Ovary (tissue), 3 donors: ENCODE measurements around the gene ZNF337.

Experiments used
- EP300 ChIP-seq: sonication (generic); formaldehyde crosslinking; IDR thresholded peaks from one replicate; pipeline ENCODE4 v1.6.1; 2017; ENCODE audit warnings: antibody characterized with exemption
- POLR2A ChIP-seq: fragments of 450-650 bp; IDR thresholded peaks from one replicate; pipeline ENCODE4 v1.6.1; 2017; ENCODE audit warnings: antibody characterized with exemption, mild to moderate bottlenecking, moderate library complexity
- TF ChIP-seq, protein P1 (sequence below), 3 donors: fragments of 450-650 bp in 2 of 3; fragments of 200-600 bp in 1 of 3; IDR thresholded peaks; one replicate each; pipeline versions ENCODE4 v1.5.1 to v1.8.0; 2016 to 2022; ENCODE audit warnings: antibody characterized with exemption in 3 of 3, mild to moderate bottlenecking in 1 of 3
- donor health status: DM: no; HTN: no; CAD: no.

DNA sequence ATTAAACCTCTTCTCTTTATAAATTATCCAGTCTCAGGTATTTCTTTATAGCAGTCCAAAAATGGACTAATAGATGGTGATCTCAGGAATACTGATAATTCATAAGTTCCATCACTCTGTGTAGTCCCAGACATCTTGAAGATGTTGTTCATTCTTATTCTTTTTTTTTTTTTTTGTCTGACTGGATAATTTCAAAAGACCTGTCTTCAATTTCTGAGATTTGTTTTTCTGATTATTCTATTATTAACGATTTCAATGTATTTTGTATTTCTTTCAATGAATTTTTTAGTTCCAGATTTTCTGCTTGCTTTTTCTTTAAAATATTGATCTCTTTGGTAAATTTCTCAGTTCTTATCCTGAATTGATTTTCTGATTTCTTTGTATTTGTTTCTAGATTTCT, 29.7 kb upstream of the ZNF337 start:
- TF ChIP-seq, protein P1, sequence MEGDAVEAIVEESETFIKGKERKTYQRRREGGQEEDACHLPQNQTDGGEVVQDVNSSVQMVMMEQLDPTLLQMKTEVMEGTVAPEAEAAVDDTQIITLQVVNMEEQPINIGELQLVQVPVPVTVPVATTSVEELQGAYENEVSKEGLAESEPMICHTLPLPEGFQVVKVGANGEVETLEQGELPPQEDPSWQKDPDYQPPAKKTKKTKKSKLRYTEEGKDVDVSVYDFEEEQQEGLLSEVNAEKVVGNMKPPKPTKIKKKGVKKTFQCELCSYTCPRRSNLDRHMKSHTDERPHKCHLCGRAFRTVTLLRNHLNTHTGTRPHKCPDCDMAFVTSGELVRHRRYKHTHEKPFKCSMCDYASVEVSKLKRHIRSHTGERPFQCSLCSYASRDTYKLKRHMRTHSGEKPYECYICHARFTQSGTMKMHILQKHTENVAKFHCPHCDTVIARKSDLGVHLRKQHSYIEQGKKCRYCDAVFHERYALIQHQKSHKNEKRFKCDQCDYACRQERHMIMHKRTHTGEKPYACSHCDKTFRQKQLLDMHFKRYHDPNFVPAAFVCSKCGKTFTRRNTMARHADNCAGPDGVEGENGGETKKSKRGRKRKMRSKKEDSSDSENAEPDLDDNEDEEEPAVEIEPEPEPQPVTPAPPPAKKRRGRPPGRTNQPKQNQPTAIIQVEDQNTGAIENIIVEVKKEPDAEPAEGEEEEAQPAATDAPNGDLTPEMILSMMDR (IDR thresholded peaks at IDR 0.05), result no peak
- TF ChIP-seq EP300, result no peak
- TF ChIP-seq POLR2A, result no peak
